Motor neuron (in vitro differentiated cells): ENCODE results near the gene MMADHC. TPM values are rescaled to one million over a fixed set of nuclear protein-coding genes. Genes with fewer than 3 reads are reported as not detected.

Experiments
- ATAC-seq, 8 experiments: fragments of 200-7000 bp; cut with Tn5 transposase; replicated peaks in 6 of 8; 2 replicates each; pipeline ENCODE4 v1.8.0; 2021; ENCODE audit warnings: mild to moderate bottlenecking in 8 of 8, moderate library complexity in 8 of 8
- H3K27ac ChIP-seq, 2 donors: fragments of 250-450 bp; sonication (Bioruptor Pico); 2 replicates each; pipeline ENCODE4 v1.9.0; 2021; ENCODE audit warnings: antibody characterized with exemption in 2 of 2, mild to moderate bottlenecking in 2 of 2, moderate library complexity in 1 of 2
- H3K4me1 ChIP-seq, 2 donors: fragments of 250-450 bp; sonication (Bioruptor Pico); replicated peaks in 1 of 2; 2 replicates each; pipeline ENCODE4 v1.6.1; 2021; ENCODE audit warnings: antibody characterized with exemption in 2 of 2, mild to moderate bottlenecking in 2 of 2, moderate library complexity in 1 of 2
- H3K4me3 ChIP-seq, 5 donors: fragments of 250-450 bp; sonication (Bioruptor Pico); 2 replicates each; pipeline ENCODE4 v1.9.0; 2021; ENCODE audit warnings: antibody characterized with exemption in 5 of 5, mild to moderate bottlenecking in 5 of 5, moderate library complexity in 4 of 5
- WGBS, 10 experiments: fragments of 450-650 bp; shearing (Covaris generic); methylation state at CpG; one replicate each; pipeline ENCODE4 v1.0.0; 2022; 5-methylcytosine and 5-hydroxymethylcytosine counted together
- in situ Hi-C, 9 experiments: fragments of 400-800 bp; cut with MboI; loops; one replicate each; pipeline ENCODE4 v1.15.0; 2021; ENCODE audit warnings: low sequenced_read_pairs in 9 of 9, low pct_unique_long_range_greater_than_20kb in 2 of 9; ENCODE audit not compliant: unreplicated experiment in 9 of 9
- total RNA-seq, 8 experiments: library from RNA; unstranded; fragments of 300-600 nt; gene quantifications; 2 replicates each; pipeline versions ENCODE4 v1.2.3 to v1.2.4, GENCODE V29; 2022

Gene MMADHC
- total RNA-seq = 100 to 1,000 TPM in 7 of 8 experiments, 10 to 100 TPM in 1; 67.1 to 182 (median 128) TPM

DNA sequence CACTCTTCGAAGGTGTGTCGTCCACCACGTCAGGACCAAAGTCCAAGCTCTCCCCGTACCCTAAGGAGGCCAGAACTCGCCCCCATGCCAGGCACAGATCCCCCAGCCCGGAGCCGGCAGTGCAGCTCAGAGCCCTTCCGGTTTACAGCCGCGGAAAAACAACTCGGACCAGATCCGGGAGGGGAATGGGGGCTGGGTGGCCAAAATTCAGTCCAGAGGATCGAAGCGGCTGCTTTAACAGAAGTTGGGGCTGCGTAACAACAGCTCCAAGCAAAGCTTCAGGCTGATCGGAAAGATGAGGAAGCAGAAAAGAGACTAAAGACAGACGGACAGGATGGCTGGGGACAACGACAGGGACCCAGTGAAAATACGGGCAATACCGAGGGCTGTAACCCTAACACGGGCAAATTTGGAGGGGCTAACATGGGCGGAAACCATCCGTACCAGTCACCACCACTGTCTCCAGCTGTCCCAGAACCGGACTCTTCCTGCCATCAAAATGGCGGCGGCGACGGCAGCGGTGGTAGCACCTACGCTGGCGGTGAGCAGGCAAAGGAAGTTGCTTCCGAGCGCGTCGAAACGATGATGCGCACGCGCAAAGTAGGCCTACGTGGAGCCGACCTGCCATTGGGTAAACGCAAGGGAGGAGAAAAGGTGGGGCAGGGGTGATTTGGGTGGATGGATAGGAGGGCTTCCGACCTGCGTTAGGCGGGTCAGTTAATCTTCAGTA, at the start of gene MMADHC:
Gene MMADHC, minus strand, starts transcription at position 556 of the 730 bp plus-strand sequence. CDS start 678 bp downstream, outside the sequence.
- Histone ChIP-seq H3K4me1 (peaks cover 3 to 33% of the 10 kb centered on the region in 2 donors), H3K27ac (peak within 1 kb of the TSS; percentile 95 to 97), H3K4me3 (peak within 1 kb of the TSS; percentile 67 to 91 (median 82))
- 0 to 38% (median 1%) methylated on average over 1 to 35 of the region's 45 CpGs; no CpG with 5 or more reads in 1 of the 10 experiments for WGBS, 10 experiments
- peak; percentile 92 to 98 (median 98) for ATAC-seq
- in situ Hi-C loops = loop anchor here in 7 of 9 experiments (25.0 kb wide), 5 partner anchors 675 to 1825 kb away; partner anchors contain the start of genes RND3 (in 2 of the 7) and RIF1 (in 1 of the 7)

DNA sequence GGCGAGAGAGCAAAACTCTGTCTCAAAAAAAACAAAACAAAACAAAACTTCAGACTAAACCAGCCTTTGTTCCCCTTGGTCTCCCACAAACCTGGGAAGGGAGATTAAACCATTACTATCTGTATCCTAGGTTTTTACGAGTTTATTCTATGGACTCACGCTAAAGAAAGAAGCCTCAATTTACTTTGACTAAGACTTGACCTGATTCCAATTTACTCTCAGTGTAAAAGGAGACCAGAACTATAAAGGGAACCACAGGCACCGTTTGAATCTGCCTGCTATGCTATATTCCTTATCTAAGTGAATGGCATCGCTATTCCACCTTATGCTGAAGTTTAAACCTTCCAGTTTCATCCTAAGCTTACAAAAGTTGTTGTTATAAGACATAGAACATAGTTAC, 46.5 kb upstream of the MMADHC start:
- Histone ChIP-seq H3K4me1 (no peaks in the 10 kb centered on the region), H3K27ac (no peak overlapping the region), H3K4me3 (no peak overlapping the region)
- in situ Hi-C loops = no loop called here
- WGBS, 10 experiments = 79 to 100% (median 94%) methylated on average over 3 to 5 of the region's 5 CpGs; no CpG with 5 or more reads in 1 of the 10 experiments
- ATAC-seq = no peak

DNA sequence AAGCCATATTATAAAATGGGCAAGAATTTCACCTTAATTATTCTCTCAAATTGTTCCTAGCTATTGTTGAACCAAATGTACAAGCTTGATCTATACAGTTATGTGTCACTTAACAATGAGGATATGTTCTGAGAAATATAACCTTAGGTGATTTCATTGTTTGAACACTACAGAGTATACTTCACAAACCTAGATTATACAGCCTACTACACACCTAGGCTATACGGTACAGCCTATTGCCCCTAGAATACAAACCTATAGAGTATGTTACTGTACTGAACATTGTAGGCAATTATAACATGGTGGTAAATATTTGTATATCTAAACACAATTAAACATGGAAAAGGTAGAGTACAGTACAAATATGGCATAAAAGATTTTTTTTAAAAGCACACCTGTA, 42.9 kb upstream of the MMADHC start:
- WGBS, 10 experiments = 71 to 100% (median 100%) methylated on average over 1 of the region's 1 CpG; no CpG with 5 or more reads in 3 of the 10 experiments
- in situ Hi-C loops = no loop called here
- Histone ChIP-seq H3K4me1 (no peaks in the 10 kb centered on the region), H3K27ac (no peak overlapping the region), H3K4me3 (no peak overlapping the region)
- no peak for ATAC-seq

DNA sequence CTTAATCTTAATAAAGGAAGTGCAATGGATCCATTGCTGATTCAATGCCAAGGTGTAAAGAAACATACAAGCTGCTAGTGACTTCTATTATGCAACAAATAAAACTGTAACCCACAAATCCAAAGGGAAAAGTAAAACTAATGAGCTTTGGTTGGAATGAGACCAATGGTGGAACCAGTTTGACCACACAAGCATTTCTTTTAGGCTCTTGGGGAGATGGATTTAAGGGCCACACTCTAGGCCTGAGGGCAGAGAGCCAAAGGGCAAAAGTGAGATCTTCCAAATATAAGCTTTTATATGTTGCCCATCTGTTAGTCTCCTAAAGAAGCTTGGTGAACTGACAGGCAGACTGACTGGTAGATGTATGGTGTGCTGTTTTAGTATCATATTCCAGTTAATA, 41.5 kb upstream of the MMADHC start:
- ATAC-seq = no peak
- in situ Hi-C loops = no loop called here
- no peak overlapping the region for H3K4me3 ChIP-seq
- H3K27ac ChIP-seq = no peak overlapping the region
- no peaks in the 10 kb centered on the region for H3K4me1 ChIP-seq

DNA sequence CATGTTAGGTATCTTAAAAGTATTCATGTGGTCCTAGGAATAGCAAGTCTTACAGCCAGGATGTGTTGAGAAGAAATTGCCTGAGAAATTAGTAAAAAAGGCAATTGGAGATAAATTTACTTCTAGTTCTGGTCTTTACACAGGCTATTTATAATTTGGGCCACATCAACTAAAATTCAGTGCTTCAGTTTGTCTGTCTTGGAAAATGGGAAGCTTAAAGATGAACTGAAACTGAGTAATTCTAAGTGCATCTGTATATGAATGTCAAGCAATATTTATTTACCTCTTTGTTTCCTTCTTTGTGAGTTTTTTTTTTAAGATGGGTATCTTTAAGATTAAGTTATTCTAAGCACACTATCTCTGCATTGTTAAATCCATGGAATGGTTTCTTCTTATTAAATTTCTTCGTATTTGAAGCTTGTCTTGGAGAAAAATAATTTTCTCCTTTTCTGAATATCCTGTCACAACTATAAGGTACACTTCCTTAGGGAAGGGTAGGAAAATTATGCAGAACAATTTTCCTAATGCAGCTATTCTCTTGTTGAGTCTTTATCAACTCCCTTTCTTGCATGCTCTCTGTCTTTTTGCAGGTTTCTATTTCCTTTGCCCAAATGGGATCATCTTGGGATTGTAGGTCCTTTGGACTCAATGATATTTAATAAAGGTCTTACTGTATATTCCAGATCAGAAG, 39.7 kb upstream of the MMADHC start:
- Histone ChIP-seq H3K4me1 (no peaks in the 10 kb centered on the region), H3K4me3 (no peak overlapping the region), H3K27ac (no peak overlapping the region)
- in situ Hi-C loops = no loop called here
- 10 to 100% (median 92%) methylated on average over 1 of the region's 1 CpG; no CpG with 5 or more reads in 3 of the 10 experiments for WGBS, 10 experiments
- ATAC-seq = no peak

DNA sequence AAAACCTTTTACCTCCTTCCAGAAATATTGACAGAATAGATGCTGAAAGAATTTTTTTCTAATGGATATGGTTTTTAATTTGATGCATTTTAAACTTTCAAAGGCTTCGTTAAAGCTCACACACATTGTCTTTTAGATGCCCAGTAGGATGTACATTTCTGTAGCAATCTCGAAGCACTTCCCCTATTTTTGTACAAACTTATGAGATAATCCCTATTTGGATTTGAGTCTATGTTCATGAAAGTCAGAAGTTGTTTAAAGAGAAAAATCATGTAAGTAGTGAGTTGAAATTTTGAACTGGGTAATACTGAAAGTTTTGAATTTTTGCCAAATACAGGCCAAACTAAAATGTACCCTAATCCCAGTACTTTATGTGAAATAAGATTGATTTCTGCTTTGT, 38.1 kb upstream of the MMADHC start:
- in situ Hi-C loops = no loop called here
- Histone ChIP-seq H3K4me1 (peaks cover 0 to 3% of the 10 kb centered on the region in 2 donors), H3K27ac (no peak overlapping the region), H3K4me3 (no peak overlapping the region)
- 40 to 100% (median 88%) methylated on average over 1 to 2 of the region's 2 CpGs; no CpG with 5 or more reads in 1 of the 10 experiments for WGBS, 10 experiments
- ATAC-seq = no peak

DNA sequence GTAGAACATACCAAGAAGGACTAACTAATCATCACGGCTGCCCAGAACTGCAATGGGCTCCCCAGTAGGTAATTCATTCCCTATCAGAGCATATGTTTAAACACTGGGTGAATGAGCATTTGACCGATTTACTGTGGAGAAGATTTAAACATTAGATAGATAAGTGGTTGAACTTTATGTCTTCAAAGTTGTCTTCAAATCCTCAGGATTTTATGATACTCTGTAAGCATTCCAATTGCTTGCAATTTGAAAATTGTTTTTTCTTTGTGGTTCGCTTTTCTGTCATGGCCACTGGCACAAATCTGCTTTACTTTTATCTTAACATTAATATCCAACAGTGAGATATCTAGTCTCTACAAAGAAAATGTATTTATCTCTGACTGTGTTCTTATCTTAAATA, 37.7 kb upstream of the MMADHC start:
- peaks cover 0 to 7% of the 10 kb centered on the region in 2 donors for H3K4me1 ChIP-seq
- ATAC-seq = no peak
- no peak overlapping the region for H3K27ac ChIP-seq
- in situ Hi-C loops = no loop called here
- H3K4me3 ChIP-seq = no peak overlapping the region
- 83 to 100% (median 94%) methylated on average over 1 to 3 of the region's 3 CpGs for WGBS, 10 experiments

DNA sequence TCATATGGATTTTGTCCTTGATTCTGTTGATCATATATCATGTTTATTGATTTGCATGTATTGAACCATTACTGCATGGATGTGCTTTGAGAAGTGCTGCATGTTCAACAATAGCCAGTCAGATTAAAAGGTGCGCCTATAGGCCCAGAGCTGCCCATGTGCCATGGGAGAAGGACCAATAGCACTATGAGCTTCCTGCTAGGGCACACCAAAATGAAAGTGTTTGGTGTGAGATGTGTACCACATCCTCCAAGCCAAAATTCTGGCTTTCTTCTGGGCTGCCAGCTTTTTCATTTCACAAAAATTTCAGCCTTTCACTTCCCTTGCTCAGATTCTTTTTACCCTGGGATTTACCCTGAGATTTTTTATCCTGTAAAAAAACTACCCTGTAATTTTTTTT, 34.8 kb upstream of the MMADHC start:
- no peak overlapping the region for H3K27ac ChIP-seq
- H3K4me1 ChIP-seq = peaks cover 0 to 9% of the 10 kb centered on the region in 2 donors
- in situ Hi-C loops = loop anchor here in 6 of 9 experiments (25.0 kb wide), 3 partner anchors 90 to 865 kb away; partner anchors contain the start of gene RND3 (in 5 of the 6)
- WGBS, 10 experiments = 86 to 100% methylated on average over 1 of the region's 1 CpG; no CpG with 5 or more reads in 8 of the 10 experiments
- no peak overlapping the region for H3K4me3 ChIP-seq
- ATAC-seq = no peak

DNA sequence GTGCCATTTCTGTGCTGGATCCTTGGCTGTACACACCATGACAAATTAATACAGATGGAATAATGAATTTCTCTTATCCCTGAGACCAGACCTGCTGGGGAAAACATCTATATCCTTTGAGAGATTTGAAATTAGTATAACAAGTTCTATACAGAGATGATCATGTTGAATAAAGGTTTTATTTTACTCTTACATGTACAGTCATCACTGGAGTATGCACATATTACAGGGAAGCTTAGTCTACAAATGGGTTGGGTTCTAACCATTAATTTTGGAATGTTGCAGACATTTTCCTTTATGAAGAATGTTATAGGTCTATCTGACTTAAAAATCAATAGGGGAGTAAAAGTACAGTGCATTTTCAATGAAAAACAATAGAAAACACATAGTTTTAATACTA, 29.9 kb upstream of the MMADHC start:
- H3K4me3 ChIP-seq = no peak overlapping the region
- in situ Hi-C loops = loop anchor here in 6 of 9 experiments (25.0 kb wide), 3 partner anchors 95 to 870 kb away; partner anchors contain the start of gene RND3 (in 5 of the 6)
- ATAC-seq = peak in 2 of 8 experiments; percentile 62 to 72
- no peak overlapping the region for H3K27ac ChIP-seq
- H3K4me1 ChIP-seq = peaks cover 0 to 9% of the 10 kb centered on the region in 2 donors

DNA sequence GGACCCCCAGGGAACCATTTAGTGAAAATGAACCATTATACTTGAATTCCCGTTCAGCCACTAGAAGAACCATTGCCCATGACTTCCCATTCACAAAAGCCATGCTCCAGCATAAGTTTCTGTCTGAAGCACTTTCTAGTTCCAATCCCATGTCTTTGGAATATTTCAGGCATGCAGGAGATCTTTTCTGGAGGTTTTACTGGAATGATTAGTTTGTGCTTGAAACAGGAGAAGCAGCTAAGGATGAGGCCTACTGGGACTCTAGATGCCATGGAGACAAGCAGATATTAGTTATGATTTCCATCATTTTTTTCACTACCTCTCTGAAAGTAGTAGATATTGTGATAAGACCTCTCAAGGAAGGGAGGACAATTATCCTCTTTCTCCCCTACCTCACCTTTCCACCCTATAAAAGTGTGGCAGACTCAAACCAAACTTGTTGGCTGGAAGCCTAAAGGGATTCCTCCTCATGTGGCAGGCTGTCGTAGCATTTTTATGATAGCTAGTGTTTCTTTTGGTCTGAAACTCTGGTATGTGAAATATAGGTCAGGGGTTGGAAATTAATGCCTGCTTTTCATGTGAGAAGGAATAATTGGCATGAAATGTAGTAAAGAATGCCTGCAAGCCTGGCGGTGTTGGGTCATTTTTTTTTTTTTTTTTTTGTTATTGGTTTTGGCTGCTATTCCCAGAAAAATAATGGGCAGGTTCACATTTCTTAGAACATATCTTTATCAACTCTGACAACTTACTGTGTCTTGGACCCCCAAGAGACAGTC, 29.3 kb upstream of the MMADHC start:
- WGBS, 10 experiments = 55 to 100% (median 87%) methylated on average over 1 to 3 of the region's 3 CpGs
- in situ Hi-C loops = loop anchor here in 6 of 9 experiments (25.0 kb wide), 3 partner anchors 95 to 870 kb away; partner anchors contain the start of gene RND3 (in 5 of the 6)
- H3K4me1 ChIP-seq = peaks cover 0 to 9% of the 10 kb centered on the region in 2 donors
- no peak for ATAC-seq
- H3K27ac ChIP-seq = no peak overlapping the region
- no peak overlapping the region for H3K4me3 ChIP-seq

DNA sequence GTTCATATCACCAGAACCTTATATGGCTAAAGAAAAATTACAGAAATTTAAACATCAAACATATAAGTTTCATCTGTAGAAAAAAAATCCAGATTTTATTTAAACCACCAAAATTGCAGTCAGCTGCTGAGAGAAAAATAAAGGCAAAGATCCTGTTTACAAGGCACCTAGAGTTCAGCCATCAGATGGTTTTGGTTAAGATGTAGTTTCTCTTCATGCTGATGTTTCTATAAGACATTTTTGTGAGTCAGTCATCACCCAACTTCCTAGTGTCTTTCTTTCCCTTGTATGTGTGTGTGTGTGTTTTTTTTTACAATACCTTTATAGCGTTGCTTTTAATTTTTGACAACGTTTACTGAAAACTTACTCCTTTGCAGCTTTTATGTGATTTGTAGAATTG, 26.1 kb upstream of the MMADHC start:
- no peak for ATAC-seq
- in situ Hi-C loops = loop anchor here in 6 of 9 experiments (25.0 kb wide), 3 partner anchors 99 to 874 kb away; partner anchors contain the start of gene RND3 (in 5 of the 6)
- H3K4me3 ChIP-seq = no peak overlapping the region
- 21 to 100% (median 86%) methylated on average over 1 to 2 of the region's 2 CpGs; no CpG with 5 or more reads in 5 of the 10 experiments for WGBS, 10 experiments
- H3K27ac ChIP-seq = no peak overlapping the region
- H3K4me1 ChIP-seq = no peaks in the 10 kb centered on the region

DNA sequence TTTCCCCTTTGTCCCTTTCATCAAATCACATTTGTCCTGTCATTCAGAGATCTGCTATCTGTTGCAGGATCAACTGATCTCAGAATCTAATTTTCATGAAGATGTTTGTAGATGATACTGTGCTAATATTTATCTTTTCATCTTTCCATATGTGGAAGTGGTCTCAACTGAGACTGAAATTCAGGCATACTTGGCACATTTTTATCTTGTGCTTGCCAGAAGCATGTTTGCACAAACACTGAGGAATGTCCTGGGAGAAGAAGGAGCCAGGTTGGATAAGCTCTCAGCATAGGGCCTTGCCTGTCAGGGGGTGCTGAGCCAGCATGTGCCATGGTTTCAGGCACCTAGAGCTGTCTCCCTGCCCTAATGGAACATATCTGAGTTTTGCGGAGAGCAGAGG, 24.5 kb upstream of the MMADHC start:
- Histone ChIP-seq H3K4me3 (no peak overlapping the region), H3K4me1 (no peaks in the 10 kb centered on the region), H3K27ac (no peak overlapping the region)
- in situ Hi-C loops = loop anchor here in 6 of 9 experiments (25.0 kb wide), 3 partner anchors 100 to 875 kb away; partner anchors contain the start of gene RND3 (in 5 of the 6)
- WGBS, 10 experiments = 83 to 100% (median 100%) methylated on average over 1 of the region's 1 CpG; no CpG with 5 or more reads in 6 of the 10 experiments
- ATAC-seq = peak in 2 of 8 experiments; percentile 68 to 71
